Vagina (tissue), 2 donors: ENCODE results near the gene ARHGEF28. TPM values are rescaled to one million over a fixed set of nuclear protein-coding genes. Genes with fewer than 3 reads are reported as not detected.

Source experiments
- DNase-seq, 2 donors: peaks; one replicate each; pipeline ENCODE4 v3.0.0-alpha.2; 2017; ENCODE audit errors: extremely low spot score in 2 of 2
- H3K27ac ChIP-seq: fragments of 200-600 bp; sonication (generic); one replicate; pipeline ENCODE4 v1.5.1; 2019
- H3K27me3 ChIP-seq: fragments of 200-600 bp; sonication (generic); one replicate; pipeline ENCODE4 v1.5.1; 2019
- H3K36me3 ChIP-seq, 2 donors: fragments of 200-600 bp; sonication (generic); one replicate each; pipeline ENCODE4 v1.5.1; 2017 to 2019
- H3K4me1 ChIP-seq: fragments of 200-600 bp; sonication (generic); one replicate; pipeline ENCODE4 v1.5.1; 2019
- H3K4me3 ChIP-seq, 2 donors: fragments of 200-600 bp; sonication (generic); 1 replicate in 1 of 2; 2 replicates in 1 of 2; pipeline ENCODE4 v1.5.1; 2016 to 2019
- H3K9me3 ChIP-seq: fragments of 200-600 bp; sonication (generic); one replicate; pipeline ENCODE4 v1.5.1; 2019
- CTCF ChIP-seq, 3 experiments: fragments of 450-650 bp in 2 of 3; fragments of 200-600 bp in 1 of 3; sonication (generic) in 1 of 3; IDR thresholded peaks; one replicate each; pipeline ENCODE4 v1.5.1; 2017 to 2019; ENCODE audit warnings: antibody characterized with exemption in 3 of 3, mild to moderate bottlenecking in 2 of 3, moderate library complexity in 2 of 3
- POLR2A ChIP-seq, 2 donors: fragments of 450-650 bp; IDR thresholded peaks; one replicate each; pipeline ENCODE4 v1.6.1; 2017; ENCODE audit warnings: antibody characterized with exemption in 2 of 2, mild to moderate bottlenecking in 2 of 2, moderate library complexity in 2 of 2
- POLR2AphosphoS5 ChIP-seq, 2 donors: sonication (generic); formaldehyde crosslinking; IDR thresholded peaks; one replicate each; pipeline ENCODE4 v1.9.0; 2017; ENCODE audit warnings: antibody characterized with exemption in 2 of 2, mild to moderate bottlenecking in 2 of 2, low read depth in 1 of 2; ENCODE audit not compliant: insufficient read depth in 1 of 2
- intact Hi-C: fragments of 100-400 bp; cut with DNase I; formaldehyde crosslinking; loops from one replicate; pipeline ENCODE4 v1.15.1; 2023
- total RNA-seq: library from RNA; depleted of rRNA; stranded (reverse); fragments of >200 nt; gene quantifications from one replicate; pipeline ENCODE4 v1.2.3, GENCODE V29; 2016

ARHGEF28 gene
- total RNA-seq, 1 donor from 2014 or later: 41.0 TPM

DNA sequence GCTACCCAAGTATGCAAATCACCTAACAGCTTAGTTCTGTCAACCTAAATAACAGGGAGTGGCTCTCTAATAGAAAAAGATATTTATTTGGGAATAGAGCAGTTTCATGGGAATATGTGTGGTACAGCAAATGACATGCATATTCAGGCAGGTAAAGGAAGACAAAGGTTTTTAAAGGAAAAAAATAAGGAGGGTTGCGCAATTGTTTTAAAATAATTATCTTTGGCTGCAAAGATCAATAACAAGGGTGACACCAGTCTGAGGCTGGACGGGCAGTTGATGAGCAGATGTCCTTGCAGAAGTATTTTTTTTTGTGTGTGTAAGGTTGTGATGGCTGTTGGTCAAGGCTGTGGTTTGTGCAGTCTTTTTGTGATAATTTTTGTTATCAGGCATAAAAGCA lies 332.0 kb downstream of the ARHGEF28 start:
- H3K9me3 ChIP-seq: no peaks in the 10 kb centered on the region
- TF ChIP-seq POLR2A (IDR thresholded peaks at IDR 0.05) (no peak), CTCF (IDR thresholded peaks at IDR 0.05) (no peak)
- DNase-seq: no peak

GRCh38 chr5:73960023-73960422 lies 334.0 kb downstream of the ARHGEF28 start:
- H3K4me1 ChIP-seq: no peaks in the 10 kb centered on the region
- no peak overlapping the region for H3K27ac ChIP-seq
- H3K9me3 ChIP-seq: no peaks in the 10 kb centered on the region
- H3K27me3 ChIP-seq: no peaks in the 10 kb centered on the region
- intact Hi-C loops: no loop called here
- H3K36me3 ChIP-seq: no peaks in the 10 kb centered on the region
- no peak overlapping the region for H3K4me3 ChIP-seq
- DNase-seq: no peak
- no peak for TF ChIP-seq POLR2A (IDR thresholded peaks at IDR 0.05)
- no peak for TF ChIP-seq POLR2AphosphoS5 (IDR thresholded peaks at IDR 0.05; ENCODE audit: insufficient read depth in 1 of 2, low read depth in 1 of 2)
- no peak for TF ChIP-seq CTCF (IDR thresholded peaks at IDR 0.05)

More for the DNA sequence above, 332.0 kb downstream of the ARHGEF28 start:
- intact Hi-C loops: no loop called here
- H3K4me3 ChIP-seq: no peak overlapping the region
- no peaks in the 10 kb centered on the region for H3K36me3 ChIP-seq
- H3K27me3 ChIP-seq: no peaks in the 10 kb centered on the region
- H3K27ac ChIP-seq: no peak overlapping the region
- H3K4me1 ChIP-seq: no peaks in the 10 kb centered on the region

- no peaks in the 10 kb centered on the region for H3K27me3 ChIP-seq
- intact Hi-C loops: no loop called here
- H3K9me3 ChIP-seq: no peaks in the 10 kb centered on the region
- H3K27ac ChIP-seq: no peak overlapping the region
- no peak for DNase-seq
- no peak for TF ChIP-seq CTCF (IDR thresholded peaks at IDR 0.05)
- TF ChIP-seq POLR2AphosphoS5 (IDR thresholded peaks at IDR 0.05; ENCODE audit: insufficient read depth in 1 of 2, low read depth in 1 of 2): no peak
- TF ChIP-seq POLR2A (IDR thresholded peaks at IDR 0.05): no peak
- H3K4me3 ChIP-seq: no peak overlapping the region
- H3K4me1 ChIP-seq: no peaks in the 10 kb centered on the region
- no peaks in the 10 kb centered on the region for H3K36me3 ChIP-seq
These were observed 334.4 kb downstream of the ARHGEF28 start for GRCh38 chr5:73960426-73960825.

GRCh38 chr5:73962801-73963425 lies 336.9 kb downstream of the ARHGEF28 start:
- TF ChIP-seq POLR2A (IDR thresholded peaks at IDR 0.05) (no peak), CTCF (IDR thresholded peaks at IDR 0.05) (no peak), POLR2AphosphoS5 (IDR thresholded peaks at IDR 0.05; ENCODE audit: insufficient read depth in 1 of 2, low read depth in 1 of 2) (no peak)
- Histone ChIP-seq H3K36me3 (no peaks in the 10 kb centered on the region), H3K9me3 (no peaks in the 10 kb centered on the region), H3K4me3 (no peak overlapping the region), H3K27ac (no peak overlapping the region), H3K27me3 (no peaks in the 10 kb centered on the region), H3K4me1 (no peaks in the 10 kb centered on the region)
- no peak for DNase-seq
- intact Hi-C loops: no loop called here

GRCh38 chr5:73964352-73964865 lies 338.4 kb downstream of the ARHGEF28 start:
- DNase-seq: no peak
- intact Hi-C loops: no loop called here
- no peak for TF ChIP-seq POLR2AphosphoS5 (IDR thresholded peaks at IDR 0.05; ENCODE audit: insufficient read depth in 1 of 2, low read depth in 1 of 2)
- TF ChIP-seq CTCF (IDR thresholded peaks at IDR 0.05): no peak
- TF ChIP-seq POLR2A (IDR thresholded peaks at IDR 0.05): no peak

More at GRCh38 chr5:73964352-73964865, 338.4 kb downstream of the ARHGEF28 start:
- Histone ChIP-seq H3K4me1 (peaks cover 8% of the 10 kb centered on the region), H3K36me3 (no peaks in the 10 kb centered on the region), H3K27me3 (no peaks in the 10 kb centered on the region), H3K4me3 (no peak overlapping the region), H3K9me3 (no peaks in the 10 kb centered on the region), H3K27ac (no peak overlapping the region)
